ENCODE data around the gene RNF11. TPM values are rescaled to one million over a fixed set of nuclear protein-coding genes. Genes with fewer than 3 reads are reported as not detected.

RNF11 gene
- total RNA-seq, 2 experiments from 2014 or later = 91.3 to 97.4 TPM

DNA sequence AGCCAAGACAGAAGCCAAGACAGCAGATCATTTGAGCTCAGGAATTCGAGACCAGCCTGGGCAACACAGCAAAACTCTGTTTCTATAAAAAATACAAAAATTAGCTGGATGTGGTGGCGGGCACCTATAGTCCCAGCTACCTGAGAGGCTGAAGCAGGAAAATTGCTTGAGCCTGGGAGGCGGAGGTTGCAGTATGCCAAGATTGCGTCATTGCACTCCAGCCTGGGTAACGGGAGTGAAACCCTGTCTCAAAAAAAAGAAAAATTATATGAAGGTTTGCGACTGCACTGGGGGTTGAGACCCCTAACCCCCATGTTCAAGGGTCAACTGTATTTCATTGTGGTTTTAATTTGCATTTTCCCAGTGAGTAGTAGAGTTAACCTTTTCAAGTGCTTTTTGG, 16.3 kb downstream of the RNF11 start:
- TF ChIP-seq, protein P1, sequence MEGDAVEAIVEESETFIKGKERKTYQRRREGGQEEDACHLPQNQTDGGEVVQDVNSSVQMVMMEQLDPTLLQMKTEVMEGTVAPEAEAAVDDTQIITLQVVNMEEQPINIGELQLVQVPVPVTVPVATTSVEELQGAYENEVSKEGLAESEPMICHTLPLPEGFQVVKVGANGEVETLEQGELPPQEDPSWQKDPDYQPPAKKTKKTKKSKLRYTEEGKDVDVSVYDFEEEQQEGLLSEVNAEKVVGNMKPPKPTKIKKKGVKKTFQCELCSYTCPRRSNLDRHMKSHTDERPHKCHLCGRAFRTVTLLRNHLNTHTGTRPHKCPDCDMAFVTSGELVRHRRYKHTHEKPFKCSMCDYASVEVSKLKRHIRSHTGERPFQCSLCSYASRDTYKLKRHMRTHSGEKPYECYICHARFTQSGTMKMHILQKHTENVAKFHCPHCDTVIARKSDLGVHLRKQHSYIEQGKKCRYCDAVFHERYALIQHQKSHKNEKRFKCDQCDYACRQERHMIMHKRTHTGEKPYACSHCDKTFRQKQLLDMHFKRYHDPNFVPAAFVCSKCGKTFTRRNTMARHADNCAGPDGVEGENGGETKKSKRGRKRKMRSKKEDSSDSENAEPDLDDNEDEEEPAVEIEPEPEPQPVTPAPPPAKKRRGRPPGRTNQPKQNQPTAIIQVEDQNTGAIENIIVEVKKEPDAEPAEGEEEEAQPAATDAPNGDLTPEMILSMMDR (IDR thresholded peaks at IDR 0.05) = no peak
- Histone ChIP-seq H3K4me3 (ENCODE audit: low read length) (no peak overlapping the region), H3K36me3 (ENCODE audit: insufficient read depth, low read length) (no peaks in the 10 kb centered on the region), H3K4me1 (ENCODE audit: insufficient read depth, low read length) (peaks cover 20% of the 10 kb centered on the region), H3K9me3 (ENCODE audit: control insufficient read depth in 1 of 2, insufficient read depth in 1 of 2, low read length in 2 of 2) (no peaks in the 10 kb centered on the region), H3K27ac (ENCODE audit: low read depth in 1 of 2, low read length in 2 of 2) (no peak overlapping the region), H3K27me3 (ENCODE audit: control insufficient read depth in 1 of 2, insufficient read depth in 2 of 2, low read length in 2 of 2) (no peaks in the 10 kb centered on the region)
- ChIA-PET POLR2A (no interaction called here), CTCF (no interaction called here)
- H3K27me3 Mint-ChIP-seq = no peaks in the 10 kb centered on the region
- DNase-seq = no peak
- ATAC-seq (ENCODE audit: poor library complexity) = no peak
- no peak overlapping the region for H3K4me3 Mint-ChIP-seq
- H3K9me3 Mint-ChIP-seq = no peaks in the 10 kb centered on the region
- H3K27ac Mint-ChIP-seq = no peak overlapping the region
- intact Hi-C loops (cut with DNase I, micrococcal nuclease) = no loop called here
- peaks cover 57% of the 10 kb centered on the region for H3K4me1 Mint-ChIP-seq (ENCODE audit: low read depth)
- peaks cover 9% of the 10 kb centered on the region for H3K36me3 Mint-ChIP-seq (ENCODE audit: low read depth)

DNA sequence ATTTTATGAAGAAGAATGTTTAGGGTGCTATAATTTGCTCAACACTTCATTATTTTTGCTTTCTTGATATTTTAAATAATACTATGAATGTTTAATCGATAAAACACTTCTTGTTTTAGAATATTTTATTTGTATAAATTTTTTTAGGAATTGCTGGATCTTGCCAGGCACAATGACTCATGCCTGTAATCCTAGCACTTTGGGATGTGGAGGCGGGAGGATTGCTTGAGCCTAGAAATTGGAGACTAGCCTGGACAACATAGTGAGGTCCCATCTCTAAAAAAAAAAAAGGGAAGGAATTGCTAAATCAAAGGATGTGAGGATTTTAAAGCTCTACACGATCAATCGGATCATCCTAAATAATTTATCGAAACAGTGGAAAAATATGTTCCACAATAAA, 17.6 kb downstream of the RNF11 start:
- Histone ChIP-seq H3K4me3 (ENCODE audit: low read length) (no peak overlapping the region), H3K4me1 (ENCODE audit: insufficient read depth, low read length) (peaks cover 18% of the 10 kb centered on the region), H3K9me3 (ENCODE audit: control insufficient read depth in 1 of 2, insufficient read depth in 1 of 2, low read length in 2 of 2) (no peaks in the 10 kb centered on the region), H3K27me3 (ENCODE audit: control insufficient read depth in 1 of 2, insufficient read depth in 2 of 2, low read length in 2 of 2) (no peaks in the 10 kb centered on the region), H3K36me3 (ENCODE audit: insufficient read depth, low read length) (no peaks in the 10 kb centered on the region), H3K27ac (ENCODE audit: low read depth in 1 of 2, low read length in 2 of 2) (no peak overlapping the region)
- ChIA-PET POLR2A (interaction anchor here (0.6 kb wide), 1 partner anchor 644 kb away, joined by 3 read pairs; no protein-coding TSS in a partner anchor), CTCF (no interaction called here)
- TF ChIP-seq, protein P1 (IDR thresholded peaks at IDR 0.05) = no peak
- peaks cover 9% of the 10 kb centered on the region for H3K36me3 Mint-ChIP-seq (ENCODE audit: low read depth)
- no peaks in the 10 kb centered on the region for H3K27me3 Mint-ChIP-seq
- DNase-seq (no peak), ATAC-seq (ENCODE audit: poor library complexity) (no peak)
- H3K9me3 Mint-ChIP-seq = no peaks in the 10 kb centered on the region
- peaks cover 55% of the 10 kb centered on the region for H3K4me1 Mint-ChIP-seq (ENCODE audit: low read depth)
- H3K4me3 Mint-ChIP-seq = no peak overlapping the region
- no peak overlapping the region for H3K27ac Mint-ChIP-seq
- intact Hi-C loops (cut with DNase I, micrococcal nuclease) = no loop called here

DNA sequence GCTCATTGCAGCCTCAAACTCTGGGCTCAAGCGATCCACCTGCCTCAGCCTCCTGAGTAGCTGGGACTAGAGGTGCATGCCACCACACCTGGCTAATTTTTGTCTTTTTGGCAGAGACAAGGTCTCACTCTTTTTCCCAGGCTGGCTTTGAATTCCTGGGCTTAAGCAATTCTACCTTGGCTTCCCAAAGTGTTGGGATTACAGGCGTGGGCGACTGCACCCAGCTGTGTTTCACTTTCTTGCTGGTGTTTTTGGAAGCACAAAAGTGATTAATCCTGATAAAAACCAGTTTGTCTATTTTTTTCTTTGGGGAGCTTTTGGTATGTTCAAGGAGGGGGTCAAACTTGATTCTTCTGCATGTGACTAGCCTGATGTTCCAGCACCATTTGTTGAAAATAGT, 19.3 kb downstream of the RNF11 start:
- TF ChIP-seq, protein P1 (IDR thresholded peaks at IDR 0.05) = no peak
- ATAC-seq (ENCODE audit: poor library complexity) (no peak), DNase-seq (no peak)
- H3K27ac ChIP-seq (ENCODE audit: low read depth in 1 of 2, low read length in 2 of 2) = no peak overlapping the region
- intact Hi-C loops (cut with DNase I, micrococcal nuclease) = no loop called here
- no peak overlapping the region for H3K27ac Mint-ChIP-seq
- H3K27me3 Mint-ChIP-seq = no peaks in the 10 kb centered on the region
- ChIA-PET POLR2A (interaction anchor here (0.9 kb wide), 1 partner anchor 19 kb away, joined by 3 read pairs; no protein-coding TSS in a partner anchor), CTCF (interaction anchor here (1.3 kb wide), 1 partner anchor 21 kb away, joined by 3 read pairs; no protein-coding TSS in a partner anchor)
- no peaks in the 10 kb centered on the region for H3K36me3 ChIP-seq (ENCODE audit: insufficient read depth, low read length)
- H3K4me1 Mint-ChIP-seq (ENCODE audit: low read depth) = peaks cover 61% of the 10 kb centered on the region
- H3K27me3 ChIP-seq (ENCODE audit: control insufficient read depth in 1 of 2, insufficient read depth in 2 of 2, low read length in 2 of 2) = no peaks in the 10 kb centered on the region
- H3K4me3 Mint-ChIP-seq = no peak overlapping the region
- H3K4me3 ChIP-seq (ENCODE audit: low read length) = no peak overlapping the region
- H3K9me3 ChIP-seq (ENCODE audit: control insufficient read depth in 1 of 2, insufficient read depth in 1 of 2, low read length in 2 of 2) = no peaks in the 10 kb centered on the region
- H3K9me3 Mint-ChIP-seq = no peaks in the 10 kb centered on the region
- H3K36me3 Mint-ChIP-seq (ENCODE audit: low read depth) = peaks cover 9% of the 10 kb centered on the region
- peaks cover 18% of the 10 kb centered on the region for H3K4me1 ChIP-seq (ENCODE audit: insufficient read depth, low read length)

Measured in CD4-positive, alpha-beta T cell (primary cell).